Vein endothelial cell (primary cell): Measurements from ENCODE around the gene NAP1L5. TPM values are rescaled to one million over a fixed set of nuclear protein-coding genes. Genes with fewer than 3 reads are reported as not detected.

Experiments used
- small RNA-seq: library from RNA; depleted of rRNA; stranded (forward); fragments of <200 nt; gene quantifications from one replicate; pipeline ENCODE3, GENCODE V24; 2012
- total RNA-seq: library from RNA; depleted of rRNA; stranded (reverse); fragments of >200 nt; gene quantifications from 2 replicates; pipeline ENCODE4 v1.2.3, GENCODE V29; 2012

The NAP1L5 gene, protein sequence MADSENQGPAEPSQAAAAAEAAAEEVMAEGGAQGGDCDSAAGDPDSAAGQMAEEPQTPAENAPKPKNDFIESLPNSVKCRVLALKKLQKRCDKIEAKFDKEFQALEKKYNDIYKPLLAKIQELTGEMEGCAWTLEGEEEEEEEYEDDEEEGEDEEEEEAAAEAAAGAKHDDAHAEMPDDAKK
- total RNA-seq, result 3.2 and 3.3 TPM in 2 replicates

DNA sequence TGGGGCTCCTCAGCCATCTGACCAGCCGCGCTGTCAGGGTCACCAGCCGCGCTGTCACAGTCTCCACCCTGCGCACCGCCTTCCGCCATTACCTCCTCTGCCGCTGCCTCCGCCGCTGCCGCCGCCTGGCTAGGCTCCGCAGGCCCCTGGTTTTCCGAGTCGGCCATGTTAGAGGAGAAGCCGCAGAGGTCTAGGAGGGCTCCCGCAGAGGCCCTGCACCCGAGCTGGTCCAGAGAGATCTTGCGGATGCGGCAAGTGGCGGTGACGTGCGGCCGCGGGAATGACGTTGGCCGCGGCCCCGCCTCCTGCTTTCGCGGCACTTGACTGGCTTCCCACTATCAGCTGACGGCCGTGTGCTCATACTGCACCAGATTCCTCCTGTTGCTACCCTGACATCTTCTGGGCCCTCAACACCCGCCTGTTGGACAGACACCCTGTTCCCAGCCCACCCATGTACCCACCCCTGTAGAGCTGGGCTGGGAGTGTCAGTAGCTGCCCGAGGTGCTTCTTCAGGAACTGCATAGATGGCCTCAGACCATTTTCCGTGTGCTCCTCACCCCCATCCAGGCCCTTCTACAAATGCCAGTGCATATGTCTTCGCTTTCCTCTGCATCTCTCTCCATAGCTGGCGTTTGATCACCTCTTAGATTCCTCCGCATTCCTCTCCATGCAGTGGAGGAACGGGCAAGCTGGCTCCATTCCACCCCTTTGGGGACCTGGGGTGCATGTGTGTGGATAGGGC lies at the start of gene NAP1L5:
NAP1L5 (minus strand) TSS at position 242 of the 742 bp plus-strand sequence; CDS start at position 167, 75 bp downstream.

Small RNA genes lying within 50 kb of the gene (small RNA-seq; reads per million reads assigned to genes)
- gene RF02115 (not detected), gene RNU6-33P (0.56 reads per million, percentile 35 among the genes with 10 or more reads in this experiment)

Other genes with a start within 250 kb of the NAP1L5 start
- 1.1 and 2.0 TPM in 2 replicates for gene HERC5, start 240.7 kb downstream of the NAP1L5 start, total RNA-seq
- gene PYURF, start 174.1 kb downstream of the NAP1L5 start, total RNA-seq, result 63.0 and 82.0 TPM in 2 replicates
- gene HERC3, start 105.3 kb downstream of the NAP1L5 start, total RNA-seq, result 8.2 and 12.8 TPM in 2 replicates